Measurements from ENCODE around the gene WDR20. TPM values are rescaled to one million over a fixed set of nuclear protein-coding genes. Genes with fewer than 3 reads are reported as not detected.
"Not testable (repeated sequence)": the region's sequence is repeated elsewhere in the genome, so short reads cannot be mapped to it uniquely, and the experiment has no call there.

WDR20 gene
- total RNA-seq, 2 donors from 2014 or later, result 45.1 to 50.7 TPM

DNA sequence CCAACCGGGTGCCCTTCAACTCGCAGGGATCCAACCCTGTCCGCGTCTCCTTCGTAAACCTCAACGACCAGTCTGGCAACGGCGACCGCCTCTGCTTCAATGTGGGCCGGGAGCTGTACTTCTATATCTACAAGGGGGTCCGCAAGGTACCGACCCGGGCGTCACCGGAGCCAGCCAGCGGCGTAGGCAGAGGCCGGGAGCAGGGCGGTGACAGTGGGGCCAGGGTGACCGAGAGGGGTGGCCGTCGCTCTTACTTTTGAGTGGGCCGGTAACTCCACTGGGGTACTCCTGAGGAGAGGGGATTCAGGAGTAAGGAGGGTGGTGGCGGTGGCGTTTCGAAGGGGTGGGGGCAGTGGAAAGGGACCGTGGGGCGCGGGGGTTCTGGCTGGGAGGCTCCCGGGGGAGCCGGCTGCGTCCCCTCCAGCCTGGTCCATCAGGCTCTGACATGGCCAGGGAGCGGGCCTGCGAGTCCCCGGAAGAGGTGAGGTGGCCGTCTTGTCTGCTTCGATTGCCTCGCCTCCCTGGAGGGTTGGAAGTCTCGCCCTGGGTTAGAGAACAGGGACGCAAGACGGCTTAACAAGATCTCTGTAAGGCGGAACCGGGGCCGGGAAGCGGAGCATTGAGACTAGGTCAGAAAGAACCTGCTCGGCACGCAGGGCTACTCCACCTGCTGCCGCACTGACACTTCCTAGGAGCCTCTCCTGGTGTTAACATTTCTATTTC lies 491 bp downstream of the WDR20 start:
- Mint-ChIP-seq H3K36me3 (ENCODE audit: low read depth) (no peaks in the 10 kb centered on the region), H3K4me1 (peaks cover 18% of the 10 kb centered on the region), H3K27ac (peak overlapping the region; percentile 94), H3K27me3 (no peaks in the 10 kb centered on the region), H3K4me3 (peak overlapping the region; percentile 96)
- no peaks in the 10 kb centered on the region for H3K9me3 ChIP-seq (ENCODE audit: control insufficient read depth, low read length, poor library complexity, severe bottlenecking)
- DNase-seq (peak; percentile 9 to 17 (median 11)), ATAC-seq (peak; percentile 29)

GRCh38 chr14:102140750-102141145 lies 1.1 kb downstream of the WDR20 start:
- no peaks in the 10 kb centered on the region for H3K9me3 ChIP-seq (ENCODE audit: control insufficient read depth, low read length, poor library complexity, severe bottlenecking)
- ATAC-seq (no peak), DNase-seq (no peak)
- Mint-ChIP-seq H3K27ac (peak overlapping the region; percentile 94), H3K27me3 (no peaks in the 10 kb centered on the region), H3K36me3 (ENCODE audit: low read depth) (no peaks in the 10 kb centered on the region), H3K4me3 (peak overlapping the region; percentile 96), H3K4me1 (peaks cover 22% of the 10 kb centered on the region)

- H3K4me1 Mint-ChIP-seq, result peaks cover 30% of the 10 kb centered on the region
- H3K27me3 Mint-ChIP-seq, result no peaks in the 10 kb centered on the region
- H3K4me3 Mint-ChIP-seq, result no peak overlapping the region
- no peaks in the 10 kb centered on the region for H3K9me3 ChIP-seq (ENCODE audit: control insufficient read depth, low read length, poor library complexity, severe bottlenecking)
- no peaks in the 10 kb centered on the region for H3K36me3 Mint-ChIP-seq (ENCODE audit: low read depth)
- DNase-seq (no peak), ATAC-seq (no peak)
- no peak overlapping the region for H3K27ac Mint-ChIP-seq
Observed at GRCh38 chr14:102141797-102142196, 2.1 kb downstream of the WDR20 start.

DNA sequence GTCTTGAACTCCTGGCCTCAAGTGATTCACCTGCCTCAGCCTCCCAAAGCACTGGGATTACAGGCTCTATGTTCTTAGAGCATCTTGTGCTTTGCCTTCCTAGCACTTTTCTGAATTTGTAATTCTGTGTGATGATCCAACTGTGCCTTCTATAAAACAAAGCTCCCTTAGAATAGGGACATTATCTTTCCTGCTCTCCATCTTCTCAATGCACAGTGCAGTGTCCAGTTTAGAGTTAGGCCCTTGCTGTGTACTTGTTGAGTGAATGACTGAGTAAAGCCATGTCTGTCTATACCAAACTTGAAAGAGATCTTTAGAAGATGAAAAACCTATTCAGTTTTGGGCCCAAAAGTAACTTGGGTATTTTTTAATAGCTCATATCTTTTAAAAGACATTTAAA lies 5.2 kb downstream of the WDR20 start:
- no peaks in the 10 kb centered on the region for H3K27me3 Mint-ChIP-seq
- no peaks in the 10 kb centered on the region for H3K9me3 ChIP-seq (ENCODE audit: control insufficient read depth, low read length, poor library complexity, severe bottlenecking)
- no peak overlapping the region for H3K4me3 Mint-ChIP-seq
- peak overlapping the region; percentile 43 for H3K27ac Mint-ChIP-seq
- no peak for DNase-seq
- H3K4me1 Mint-ChIP-seq, result peaks cover 34% of the 10 kb centered on the region
- H3K36me3 Mint-ChIP-seq (ENCODE audit: low read depth), result no peaks in the 10 kb centered on the region
- no peak for ATAC-seq

- no peak for DNase-seq
- peaks cover 33% of the 10 kb centered on the region for H3K4me1 Mint-ChIP-seq
- peak overlapping the region; percentile 43 for H3K27ac Mint-ChIP-seq
- H3K27me3 Mint-ChIP-seq, result no peaks in the 10 kb centered on the region
- no peak overlapping the region for H3K4me3 Mint-ChIP-seq
- no peaks in the 10 kb centered on the region for H3K36me3 Mint-ChIP-seq (ENCODE audit: low read depth)
- no peak for ATAC-seq
- H3K9me3 ChIP-seq (ENCODE audit: control insufficient read depth, low read length, poor library complexity, severe bottlenecking), result no peaks in the 10 kb centered on the region
Observed at GRCh38 chr14:102145395-102145794, 5.7 kb downstream of the WDR20 start.

- H3K36me3 Mint-ChIP-seq (ENCODE audit: low read depth), result no peaks in the 10 kb centered on the region
- no peak for DNase-seq
- peak overlapping the region; percentile 9 for H3K27ac Mint-ChIP-seq
- ATAC-seq, result no peak
- H3K9me3 ChIP-seq (ENCODE audit: control insufficient read depth, low read length, poor library complexity, severe bottlenecking), result no peaks in the 10 kb centered on the region
- no peak overlapping the region for H3K4me3 Mint-ChIP-seq
- peaks cover 26% of the 10 kb centered on the region for H3K4me1 Mint-ChIP-seq
- H3K27me3 Mint-ChIP-seq, result no peaks in the 10 kb centered on the region
Observed at GRCh38 chr14:102146423-102146822, 6.7 kb downstream of the WDR20 start.

DNA sequence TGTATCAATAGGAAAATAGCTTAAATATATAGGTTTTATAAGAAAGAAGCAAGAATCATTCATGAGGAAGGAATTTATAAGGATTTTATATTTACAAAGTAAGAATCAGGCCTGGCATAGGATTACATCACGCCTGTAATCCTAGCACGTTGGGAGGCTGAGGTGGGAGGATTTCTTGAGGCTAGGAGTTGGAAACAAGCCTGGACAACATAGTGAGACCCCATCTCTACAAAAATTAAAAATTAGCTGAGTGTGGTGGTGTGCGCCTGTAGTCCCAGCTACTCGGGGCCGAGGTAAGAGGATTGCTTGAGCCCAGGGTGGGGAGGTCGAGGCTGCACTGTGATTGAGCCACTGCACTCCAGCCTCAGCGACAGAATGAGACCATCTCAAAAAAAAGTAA lies 10.4 kb downstream of the WDR20 start:
- Mint-ChIP-seq H3K4me3 (no peak overlapping the region), H3K36me3 (ENCODE audit: low read depth) (peaks cover under 1% of the 10 kb centered on the region), H3K27ac (no peak overlapping the region), H3K27me3 (no peaks in the 10 kb centered on the region), H3K4me1 (peaks cover 41% of the 10 kb centered on the region)
- H3K9me3 ChIP-seq (ENCODE audit: control insufficient read depth, low read length, poor library complexity, severe bottlenecking), result no peaks in the 10 kb centered on the region
- DNase-seq, result no peak
- ATAC-seq, result no peak

DNA sequence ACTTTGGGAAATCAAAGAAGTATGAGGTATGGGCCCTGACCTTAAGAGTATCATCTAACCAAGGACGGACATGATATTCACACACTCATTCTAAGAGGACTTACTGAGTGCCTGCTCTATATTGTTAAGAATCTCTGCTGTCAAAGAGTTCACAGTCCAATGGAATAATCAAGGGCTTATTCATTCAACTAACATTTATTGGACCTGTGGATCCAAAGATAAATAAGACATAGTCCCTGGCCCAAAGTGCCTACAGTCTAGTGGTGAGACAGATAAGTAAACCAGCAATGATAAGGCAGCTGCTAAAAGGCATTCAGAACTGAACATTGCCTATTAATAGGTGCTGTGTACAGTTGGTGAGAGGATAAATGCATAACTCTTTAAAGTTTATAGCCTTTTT lies 11.0 kb downstream of the WDR20 start:
- peaks cover 3% of the 10 kb centered on the region for H3K36me3 Mint-ChIP-seq (ENCODE audit: low read depth)
- H3K27me3 Mint-ChIP-seq, result no peaks in the 10 kb centered on the region
- no peak overlapping the region for H3K4me3 Mint-ChIP-seq
- no peak for ATAC-seq
- DNase-seq, result no peak
- peaks cover 41% of the 10 kb centered on the region for H3K4me1 Mint-ChIP-seq
- H3K9me3 ChIP-seq (ENCODE audit: control insufficient read depth, low read length, poor library complexity, severe bottlenecking), result no peaks in the 10 kb centered on the region
- no peak overlapping the region for H3K27ac Mint-ChIP-seq

GRCh38 chr14:102151411-102151810 lies 11.7 kb downstream of the WDR20 start:
- not testable (repeated sequence) for H3K36me3 Mint-ChIP-seq (ENCODE audit: low read depth); DNase-seq; H3K27me3 Mint-ChIP-seq; H3K27ac Mint-ChIP-seq; H3K4me3 Mint-ChIP-seq; ATAC-seq; H3K9me3 ChIP-seq (ENCODE audit: control insufficient read depth, low read length, poor library complexity, severe bottlenecking)
- peaks cover 35% of the 10 kb centered on the region for H3K4me1 Mint-ChIP-seq

- Mint-ChIP-seq H3K4me3 (no peak overlapping the region), H3K4me1 (peaks cover 36% of the 10 kb centered on the region), H3K36me3 (ENCODE audit: low read depth) (peaks cover 4% of the 10 kb centered on the region), H3K27ac (peak overlapping the region; percentile 34), H3K27me3 (no peaks in the 10 kb centered on the region)
- DNase-seq (no peak), ATAC-seq (no peak)
- H3K9me3 ChIP-seq (ENCODE audit: control insufficient read depth, low read length, poor library complexity, severe bottlenecking), result no peaks in the 10 kb centered on the region
Observed at GRCh38 chr14:102154121-102154520, 14.4 kb downstream of the WDR20 start.

DNA sequence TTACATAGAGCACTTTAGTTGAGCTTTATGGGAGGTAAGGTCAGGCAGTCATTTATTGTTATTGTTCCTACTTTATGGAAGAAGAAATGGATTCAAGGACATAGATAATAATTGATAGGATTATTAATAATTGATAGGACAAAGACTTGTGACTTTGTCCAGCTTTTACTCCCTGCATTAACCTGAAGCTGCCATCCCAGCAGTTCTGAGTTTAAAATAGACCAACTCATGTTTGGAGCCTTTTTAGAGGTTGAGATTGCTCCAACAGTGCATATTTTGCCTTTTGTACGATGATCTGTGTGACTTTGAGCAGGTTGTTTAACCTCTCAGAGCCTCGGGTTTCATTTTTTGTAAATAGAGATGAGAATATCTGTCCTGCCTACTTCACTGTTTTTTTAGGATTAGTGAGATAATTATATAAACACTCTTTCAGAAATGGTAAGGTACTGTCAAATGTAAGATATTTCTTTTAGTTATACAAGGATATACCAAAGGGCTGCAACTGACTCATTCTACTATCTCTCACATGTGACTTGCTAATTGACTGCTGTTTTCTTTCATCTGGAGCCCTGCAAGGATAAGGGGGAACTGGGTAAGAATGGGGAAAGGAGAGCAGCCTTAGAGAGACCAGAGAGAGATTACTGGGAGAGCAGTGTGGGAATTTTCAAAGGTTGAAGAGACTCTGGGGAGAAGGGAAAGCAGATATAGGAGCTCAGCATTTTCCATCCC lies 15.3 kb downstream of the WDR20 start:
- H3K4me3 Mint-ChIP-seq, result no peak overlapping the region
- peaks cover 4% of the 10 kb centered on the region for H3K36me3 Mint-ChIP-seq (ENCODE audit: low read depth)
- DNase-seq (no peak), ATAC-seq (no peak)
- no peaks in the 10 kb centered on the region for H3K27me3 Mint-ChIP-seq
- H3K4me1 Mint-ChIP-seq, result peaks cover 36% of the 10 kb centered on the region
- peak overlapping the region; percentile 54 for H3K27ac Mint-ChIP-seq
- H3K9me3 ChIP-seq (ENCODE audit: control insufficient read depth, low read length, poor library complexity, severe bottlenecking), result no peaks in the 10 kb centered on the region

DNA sequence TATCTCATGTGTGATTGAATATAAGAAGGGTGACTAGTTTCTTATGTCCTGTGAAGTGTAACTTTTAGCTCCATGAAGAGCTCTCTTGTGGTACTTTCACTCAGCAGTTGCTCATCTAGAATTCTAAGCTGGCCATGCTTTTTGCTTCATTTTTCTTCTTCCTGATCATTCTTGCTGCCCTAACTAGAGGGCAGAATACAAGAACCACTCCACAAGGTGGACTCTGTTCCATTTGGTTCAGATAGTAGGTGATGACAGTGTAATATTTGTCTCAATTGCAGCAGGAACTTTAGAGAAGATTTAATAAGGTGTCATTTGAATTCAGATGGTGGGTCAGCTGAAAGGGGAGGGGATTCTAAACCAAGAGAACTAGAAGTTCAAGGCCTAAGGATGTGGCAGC lies 17.6 kb downstream of the WDR20 start:
- H3K36me3 Mint-ChIP-seq (ENCODE audit: low read depth), result peaks cover 4% of the 10 kb centered on the region
- no peak overlapping the region for H3K4me3 Mint-ChIP-seq
- no peaks in the 10 kb centered on the region for H3K9me3 ChIP-seq (ENCODE audit: control insufficient read depth, low read length, poor library complexity, severe bottlenecking)
- H3K4me1 Mint-ChIP-seq, result peaks cover 41% of the 10 kb centered on the region
- DNase-seq (no peak), ATAC-seq (no peak)
- no peak overlapping the region for H3K27ac Mint-ChIP-seq
- no peaks in the 10 kb centered on the region for H3K27me3 Mint-ChIP-seq

DNA sequence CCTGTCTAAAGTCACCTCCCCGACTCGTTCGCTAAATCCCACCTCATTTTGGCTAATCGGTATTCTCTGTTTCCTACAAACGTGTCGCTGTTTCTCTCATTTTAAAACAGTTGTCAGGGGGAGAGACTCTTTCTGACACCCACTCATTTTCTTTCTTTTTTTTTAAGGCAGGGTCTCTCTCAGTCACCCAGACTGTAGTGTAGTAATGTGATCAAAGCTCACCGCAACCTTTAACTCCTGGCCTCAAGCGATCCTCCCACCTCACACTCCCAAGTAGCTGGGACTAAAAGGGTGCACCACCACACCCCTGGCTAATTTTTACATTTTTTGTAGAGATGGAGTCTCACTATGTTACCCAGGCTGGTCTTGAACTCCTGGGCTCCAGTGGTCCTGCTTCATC lies 19.1 kb downstream of the WDR20 start:
- DNase-seq (no peak), ATAC-seq (no peak)
- H3K4me1 Mint-ChIP-seq, result peaks cover 39% of the 10 kb centered on the region
- H3K9me3 ChIP-seq (ENCODE audit: control insufficient read depth, low read length, poor library complexity, severe bottlenecking), result no peaks in the 10 kb centered on the region
- peaks cover 4% of the 10 kb centered on the region for H3K36me3 Mint-ChIP-seq (ENCODE audit: low read depth)
- no peaks in the 10 kb centered on the region for H3K27me3 Mint-ChIP-seq
- H3K4me3 Mint-ChIP-seq, result no peak overlapping the region
- H3K27ac Mint-ChIP-seq, result peak overlapping the region; percentile 45

DNA sequence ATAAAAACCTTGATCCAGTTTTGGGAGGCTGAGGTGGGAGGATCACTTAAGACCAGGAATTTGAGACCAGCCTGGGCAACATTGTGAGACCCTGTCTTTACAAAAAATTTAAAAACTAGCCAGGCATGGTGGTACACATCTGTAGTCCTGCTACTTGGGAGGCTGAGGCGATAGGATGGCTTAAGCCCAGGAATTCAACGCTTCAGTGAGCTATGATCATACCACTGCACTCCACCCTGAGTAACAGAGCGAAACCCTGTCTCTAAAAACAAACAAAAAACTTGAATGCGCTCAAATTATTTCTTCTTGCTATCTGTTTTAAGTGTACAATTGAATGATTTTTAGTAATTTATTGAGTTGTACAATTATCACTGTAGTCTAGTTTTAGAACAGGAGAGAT lies 20.1 kb downstream of the WDR20 start:
- peak overlapping the region; percentile 45 for H3K27ac Mint-ChIP-seq
- H3K4me1 Mint-ChIP-seq, result peaks cover 41% of the 10 kb centered on the region
- no peak overlapping the region for H3K4me3 Mint-ChIP-seq
- no peaks in the 10 kb centered on the region for H3K9me3 ChIP-seq (ENCODE audit: control insufficient read depth, low read length, poor library complexity, severe bottlenecking)
- ATAC-seq (no peak), DNase-seq (no peak)
- H3K27me3 Mint-ChIP-seq, result no peaks in the 10 kb centered on the region
- peaks cover 8% of the 10 kb centered on the region for H3K36me3 Mint-ChIP-seq (ENCODE audit: low read depth)
